Subcutaneous adipose tissue (tissue), 4 donors: ENCODE data around the gene PSMB8. TPM values are rescaled to one million over a fixed set of nuclear protein-coding genes. Genes with fewer than 3 reads are reported as not detected.

Experiments used
- CTCF ChIP-seq: fragments of 450-650 bp; IDR thresholded peaks from one replicate; pipeline ENCODE4 v1.5.1; 2016; ENCODE audit warnings: low read depth, mild to moderate bottlenecking, control low read depth, antibody characterized with exemption, moderate library complexity
- total RNA-seq, 4 donors: library from RNA; depleted of rRNA; stranded (reverse); fragments of >200 nt; gene quantifications; one replicate each; pipeline ENCODE4 v1.1.0, GENCODE V29; 2016

Gene PSMB8
- total RNA-seq = 10 to 100 TPM; 20.5 to 61.4 (median 49.0) TPM

DNA sequence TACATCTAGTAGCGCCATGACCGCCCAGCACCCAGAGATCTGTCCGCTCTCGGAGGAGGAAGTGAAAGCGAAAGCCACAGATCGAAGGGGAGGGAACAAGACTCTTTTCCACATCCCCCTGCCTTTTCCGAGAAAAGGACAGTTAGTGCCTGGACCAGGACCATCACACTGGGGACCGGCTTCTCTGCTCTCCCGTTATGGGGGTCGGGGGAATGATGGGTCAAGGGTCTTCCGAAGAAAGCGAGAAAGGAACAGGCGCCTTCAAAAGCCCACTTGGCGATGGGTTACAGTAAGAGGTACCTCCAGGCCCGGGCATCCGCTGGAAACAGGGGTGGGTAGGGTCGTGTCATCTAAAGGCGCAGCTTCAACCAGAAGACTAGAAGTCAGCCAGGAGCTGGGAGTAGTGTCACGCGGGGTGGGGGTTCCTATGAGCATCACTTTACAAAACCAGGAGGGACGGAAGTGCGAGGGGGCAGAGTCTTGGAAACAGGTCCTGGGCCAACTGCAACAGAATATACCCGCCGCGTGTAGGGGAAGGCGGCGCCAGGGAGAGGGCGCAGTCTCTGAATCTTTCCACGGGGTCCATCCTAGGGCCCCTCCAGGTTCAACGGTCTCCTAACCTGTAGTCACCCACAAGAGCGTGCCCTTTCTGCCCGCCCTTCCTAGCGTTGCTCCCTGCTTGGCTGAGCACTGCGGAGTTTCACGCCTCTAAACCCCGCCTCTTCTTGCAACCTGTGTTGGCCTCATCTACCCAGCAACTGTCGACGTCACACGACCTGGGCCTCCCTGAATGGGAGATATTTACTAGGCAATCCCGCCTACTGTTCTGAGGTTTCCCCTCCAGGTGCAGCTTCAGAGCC is at the start of gene PSMB8:
Gene PSMB8 (minus strand): TSS at position 69 of the 860 bp plus-strand sequence. CDS start 51 bp downstream, at position 18.
- no peak for TF ChIP-seq CTCF

DNA sequence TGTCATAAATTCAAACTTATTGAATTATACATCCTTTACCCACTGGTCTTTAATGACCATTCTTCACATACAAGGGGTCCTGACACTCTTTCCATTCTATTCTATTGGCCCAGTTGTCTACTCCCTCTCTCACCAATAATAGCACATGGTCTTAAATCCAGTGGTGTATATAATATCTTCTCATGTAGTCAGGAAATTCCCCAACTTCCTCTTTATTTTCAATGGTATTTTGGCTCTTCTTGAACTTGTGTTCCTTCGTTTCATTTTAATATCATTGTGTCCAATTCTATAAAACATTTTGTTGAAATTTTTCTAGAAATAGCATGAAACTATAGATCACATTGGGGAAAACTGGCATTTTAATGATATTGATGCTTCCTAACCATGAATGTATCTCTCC is 47.0 kb upstream of the PSMB8 start:
- no peak for TF ChIP-seq CTCF

GRCh38 chr6:32889533-32889932 is 45.7 kb upstream of the PSMB8 start:
- no peak for TF ChIP-seq CTCF

DNA sequence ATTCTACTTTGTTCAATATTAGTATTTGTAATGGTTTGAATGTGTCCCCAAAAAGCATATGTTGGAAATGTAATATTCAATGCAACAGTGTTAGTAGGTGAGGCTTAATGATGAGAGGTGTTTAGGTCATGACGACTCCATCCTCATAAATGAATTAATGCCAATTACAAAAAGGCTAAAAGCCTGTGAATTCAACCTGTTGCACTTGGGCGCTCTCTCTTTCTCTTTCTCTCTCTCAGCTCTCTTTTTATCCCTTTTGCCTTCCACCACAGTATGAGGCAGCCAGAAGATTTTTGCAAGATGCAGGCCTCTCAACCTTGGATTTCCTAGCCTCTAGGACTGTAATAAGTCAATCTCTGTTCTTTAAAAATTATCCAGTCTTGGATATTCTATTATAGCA is 44.7 kb upstream of the PSMB8 start:
- no peak for TF ChIP-seq CTCF

DNA sequence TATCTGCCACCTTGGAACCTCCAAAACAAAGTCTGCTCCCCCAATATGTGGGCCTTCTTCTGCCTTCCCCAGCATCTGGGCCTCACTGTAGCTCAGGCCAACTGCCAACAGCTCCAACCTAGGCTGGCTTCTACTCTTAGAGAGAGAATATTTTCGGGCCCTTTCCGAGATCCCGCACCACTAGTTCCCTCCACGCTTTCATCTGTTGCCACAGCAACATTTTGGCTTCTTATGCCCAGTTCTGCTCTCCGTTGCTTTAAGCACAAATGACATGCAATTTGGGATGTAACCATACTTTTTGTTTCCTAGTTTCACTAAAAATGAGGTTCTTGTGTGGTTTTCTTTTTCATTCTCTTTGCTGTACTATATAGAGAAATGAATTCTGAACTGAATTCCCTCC is 43.8 kb upstream of the PSMB8 start:
- TF ChIP-seq CTCF = no peak

DNA sequence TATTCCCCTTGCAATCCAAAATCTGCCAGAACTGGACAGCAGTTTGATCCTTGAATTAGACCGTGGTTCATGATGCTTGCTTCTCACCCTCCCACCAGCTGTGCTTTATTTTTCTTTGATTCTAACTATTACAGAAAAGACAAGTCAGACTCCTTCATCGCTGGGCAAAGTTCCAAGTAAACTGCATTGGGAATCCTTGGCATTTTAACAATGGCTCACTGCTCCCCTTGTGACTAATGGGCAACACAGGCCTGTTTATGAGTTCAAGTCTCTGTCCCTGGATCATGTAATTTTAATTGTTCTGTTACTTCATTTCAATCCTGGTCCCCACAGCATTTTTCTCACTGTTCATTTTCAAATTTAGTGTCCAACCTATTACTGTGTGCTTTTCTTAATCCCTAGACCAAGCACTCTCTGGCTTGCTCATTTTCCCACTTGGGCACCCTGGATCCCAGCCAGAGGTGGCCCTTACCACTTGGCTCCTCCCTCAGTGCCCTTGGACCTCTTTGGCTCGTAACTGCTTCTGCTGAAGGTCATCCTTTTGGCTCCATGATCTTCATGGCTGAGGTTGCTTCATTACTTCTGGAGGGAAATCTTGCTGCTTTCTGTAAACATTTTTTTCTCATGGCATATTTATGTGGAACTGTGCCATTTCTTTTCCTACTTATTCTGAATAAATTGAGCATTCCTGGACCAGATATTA is 43.0 kb upstream of the PSMB8 start:
- TF ChIP-seq CTCF = no peak

DNA sequence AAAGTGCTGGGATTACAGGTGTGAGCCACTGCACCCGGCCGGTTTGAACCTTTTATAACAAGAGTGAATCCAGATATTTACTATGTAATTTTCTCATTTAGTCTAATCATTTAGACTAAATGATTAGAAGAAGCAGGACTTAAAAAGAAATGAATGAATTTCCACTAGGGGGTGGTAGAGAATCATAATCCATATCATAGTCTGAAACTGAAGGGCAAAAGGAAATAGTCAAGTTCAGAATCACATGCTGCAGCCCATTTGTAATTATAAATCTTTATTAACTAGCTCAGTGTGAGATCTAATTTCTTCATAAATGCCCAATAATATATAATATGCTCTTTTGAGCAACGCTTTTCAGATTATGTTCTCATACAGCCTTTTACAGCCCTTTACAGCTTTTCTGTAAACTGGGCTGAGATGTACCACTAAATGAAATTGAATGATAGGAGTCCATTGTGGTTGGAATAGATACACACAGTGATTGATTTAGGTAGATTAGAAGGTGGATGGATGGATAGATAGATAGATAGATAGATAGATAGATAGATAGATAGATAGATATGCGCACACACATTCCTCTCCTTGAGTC is 41.9 kb upstream of the PSMB8 start:
- no peak for TF ChIP-seq CTCF
